K562 (cell line): ENCODE data around the gene CCDC9B. TPM values are rescaled to one million over a fixed set of nuclear protein-coding genes. Genes with fewer than 3 reads are reported as not detected.
A peak's percentile ranks its signal among the peaks of the same experiment; 100 is the strongest.

Experiments used
- CHD4 ChIP-seq: fragments of 200-600 bp; sonication (generic); IDR thresholded peaks from 3 replicates; pipeline ENCODE4 v1.6.1; 2012; ENCODE audit warnings: low read depth, mild to moderate bottlenecking, mixed read lengths, low read length, inconsistent platforms; ENCODE audit not compliant: insufficient read depth, insufficient replicate concordance, poor library complexity, severe bottlenecking
- DACH1 ChIP-seq: fragments of 450-650 bp; IDR thresholded peaks from 2 replicates; pipeline ENCODE4 v1.6.1; 2018; ENCODE audit not compliant: partially characterized antibody
- HLTF ChIP-seq: fragments of 450-650 bp; IDR thresholded peaks from 2 replicates; pipeline ENCODE4 v1.6.1; 2016
- KDM2B ChIP-seq: fragments of 250-450 bp; sonication (Bioruptor Pico); IDR thresholded peaks from 2 replicates; pipeline ENCODE4 v1.8.0; 2021; ENCODE audit warnings: mild to moderate bottlenecking, moderate library complexity
- L3MBTL2 ChIP-seq: fragments of 450-650 bp; IDR thresholded peaks from 2 replicates; pipeline ENCODE4 v1.6.1; 2016; ENCODE audit warnings: mild to moderate bottlenecking, moderate library complexity
- MEF2D ChIP-seq: conservative IDR thresholded peaks from 2 replicates; pipeline ENCODE4 v1.6.1; 2016; ENCODE audit warnings: low read depth, missing genetic modification characterization, missing compliant biosample characterization
- SIN3A ChIP-seq, 2 experiments: fragments of 150-350 bp in 1 of 2; IDR thresholded peaks; 2 replicates each; pipeline ENCODE4 v1.6.1; 2011 to 2016; ENCODE audit warnings: borderline replicate concordance in 2 of 2, low read depth in 2 of 2, low read length in 2 of 2, mild to moderate bottlenecking in 2 of 2, moderate library complexity in 2 of 2; ENCODE audit not compliant: control insufficient read depth in 1 of 2
- TFAM ChIP-seq: fragments of 250-450 bp; sonication (Bioruptor Pico); conservative IDR thresholded peaks from 2 replicates; pipeline ENCODE4 v1.5.0; 2021; ENCODE audit warnings: mild to moderate bottlenecking, moderate library complexity
- YY1 ChIP-seq, 3 experiments: IDR thresholded peaks; 2 replicates each; pipeline ENCODE4 v1.6.1; 2011; ENCODE audit warnings: low read length in 2 of 3, mild to moderate bottlenecking in 2 of 3, moderate library complexity in 2 of 3, borderline replicate concordance in 1 of 3, control low read depth in 1 of 3, low read depth in 1 of 3; ENCODE audit not compliant: insufficient read depth in 3 of 3, insufficient replicate concordance in 2 of 3, control insufficient read depth in 1 of 3, insufficient read length in 1 of 3; ENCODE audit errors: extremely low read depth in 1 of 3
- ZNF584 ChIP-seq: fragments of 200-800 bp; sonication (Bioruptor generic); IDR thresholded peaks from 2 replicates; pipeline ENCODE4 v1.6.1; 2016; ENCODE audit warnings: low read depth, mild to moderate bottlenecking, missing genetic modification characterization, missing compliant biosample characterization
- polyA plus RNA-seq, 8 experiments: library from polyadenylated mRNA; depleted of rRNA in 4 of 8; stranded (reverse) in 5 of 8; unstranded in 3 of 8; fragments of >200 nt; fragmentation: Nextera tagmentation in 2 of 8; fragmentation: Illumina TruSeq in 1 of 8; extraction: Ambion mirVana in 2 of 8; extraction: Trizol in 1 of 8; gene quantifications; 2 replicates each; pipeline versions ENCODE4 v1.2.1 to v1.2.3, GENCODE V29; 2011 to 2014; ENCODE audit warnings: inconsistent platforms in 1 of 8, missing spikeins in 1 of 8
- total RNA-seq, 7 experiments: library from RNA; depleted of rRNA in 6 of 7; stranded (reverse); fragments of >200 nt in 6 of 7; fragmentation: Illumina TruSeq in 2 of 7; extraction: Trizol in 2 of 7; gene quantifications; 2 replicates each; pipeline versions ENCODE4 v1.2.1 to v1.2.3, GENCODE V29; 2011 to 2021; ENCODE audit warnings: low replicate concordance in 1 of 7
- TF ChIP-seq, protein P1 (sequence below): fragments of 200-800 bp; sonication (Bioruptor generic); IDR thresholded peaks from 2 replicates; pipeline ENCODE4 v1.6.1; 2017; ENCODE audit warnings: missing genetic modification characterization, missing compliant biosample characterization
- TF ChIP-seq, protein P2 (sequence below): fragments of 450-650 bp; IDR thresholded peaks from 2 replicates; pipeline ENCODE4 v1.6.1; 2016
- TF ChIP-seq, protein P3 (sequence below), 2 experiments: fragments of 250-450 bp in 1 of 2; fragments of 450-650 bp in 1 of 2; sonication (Bioruptor Pico) in 1 of 2; IDR thresholded peaks; 2 replicates each; pipeline versions ENCODE4 v1.6.1 to v1.8.0; 2016 to 2021; ENCODE audit warnings: mild to moderate bottlenecking in 2 of 2, moderate library complexity in 2 of 2, missing compliant biosample characterization in 1 of 2, missing genetic modification characterization in 1 of 2

Gene CCDC9B
- total and polyA plus RNA-seq, 9 of the 15 experiments (the other 6 are each of a cell fraction or from before 2014, with no cell fraction given) = 0.01 to 0.47 (median 0.15) TPM; not detected in 1

DNA sequence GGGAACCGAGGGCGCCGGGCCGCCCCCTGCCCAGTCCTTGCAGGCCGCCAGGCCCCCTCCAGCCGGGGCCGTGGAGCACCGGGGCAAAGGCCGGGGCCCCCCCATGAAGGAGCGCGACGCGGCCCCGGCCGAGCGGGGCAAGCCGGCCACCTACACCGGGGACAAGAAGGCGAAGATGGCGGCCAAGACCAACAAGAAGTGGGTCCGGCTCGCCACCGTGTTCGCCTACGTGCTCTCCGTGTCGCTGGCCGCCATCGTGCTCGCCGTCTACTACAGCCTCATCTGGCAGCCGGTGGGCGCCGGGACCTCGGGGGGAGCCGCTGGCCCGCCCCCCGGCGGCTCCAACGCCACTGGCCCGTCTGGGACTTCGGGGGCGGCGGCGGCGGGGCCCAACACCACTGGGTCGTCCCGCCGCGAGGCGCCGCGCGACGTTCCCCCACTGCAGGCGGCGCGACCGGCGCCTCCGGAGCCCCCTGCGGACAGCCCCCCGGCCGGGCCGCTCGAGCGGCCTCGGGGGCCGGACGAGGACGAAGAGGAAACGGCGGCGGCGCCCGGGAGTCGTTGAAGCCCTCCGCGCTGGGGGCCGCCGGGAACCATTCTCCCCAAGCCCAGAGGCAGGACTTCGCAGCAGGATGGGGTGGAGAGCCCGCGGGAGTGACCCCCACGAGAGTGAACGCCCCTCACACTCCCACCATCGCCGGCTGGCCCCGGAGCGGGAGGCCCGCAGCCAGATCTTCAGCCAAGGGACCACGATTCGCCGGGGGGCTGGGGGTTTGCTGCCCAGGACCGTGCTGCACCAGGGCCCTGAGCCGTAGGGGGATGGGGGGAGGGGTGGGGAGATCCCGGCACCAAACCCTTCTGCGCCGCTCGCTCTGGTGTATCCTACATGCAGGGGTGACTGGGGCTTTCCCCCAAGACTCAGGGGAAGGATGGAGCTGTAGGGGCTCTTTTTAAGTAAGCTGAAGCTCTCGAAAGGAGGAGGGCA, 16.5 kb downstream of the CCDC9B start (continued):
- TF ChIP-seq, protein P1, sequence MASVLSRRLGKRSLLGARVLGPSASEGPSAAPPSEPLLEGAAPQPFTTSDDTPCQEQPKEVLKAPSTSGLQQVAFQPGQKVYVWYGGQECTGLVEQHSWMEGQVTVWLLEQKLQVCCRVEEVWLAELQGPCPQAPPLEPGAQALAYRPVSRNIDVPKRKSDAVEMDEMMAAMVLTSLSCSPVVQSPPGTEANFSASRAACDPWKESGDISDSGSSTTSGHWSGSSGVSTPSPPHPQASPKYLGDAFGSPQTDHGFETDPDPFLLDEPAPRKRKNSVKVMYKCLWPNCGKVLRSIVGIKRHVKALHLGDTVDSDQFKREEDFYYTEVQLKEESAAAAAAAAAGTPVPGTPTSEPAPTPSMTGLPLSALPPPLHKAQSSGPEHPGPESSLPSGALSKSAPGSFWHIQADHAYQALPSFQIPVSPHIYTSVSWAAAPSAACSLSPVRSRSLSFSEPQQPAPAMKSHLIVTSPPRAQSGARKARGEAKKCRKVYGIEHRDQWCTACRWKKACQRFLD (CRISPR knock-in tag) = 0 out of 2 replicates have a peak, but pooled peaks have one; percentile 0
- TF ChIP-seq YY1 (IDR thresholded peaks at IDR 0.05; ENCODE audit: borderline replicate concordance in 1 of 3, control insufficient read depth in 1 of 3, extremely low read depth in 1 of 3, insufficient read depth in 3 of 3, insufficient read length in 1 of 3, insufficient replicate concordance in 2 of 3, low read depth in 1 of 3, low read length in 2 of 3) = peak; percentile 51 to 88 (median 72)
- TF ChIP-seq ZNF584 (CRISPR knock-in tag) = no peak
- no peak for TF ChIP-seq DACH1
- peak; percentile 73; the same call in 1 of the 2 replicates for TF ChIP-seq KDM2B
- TF ChIP-seq, protein P2, sequence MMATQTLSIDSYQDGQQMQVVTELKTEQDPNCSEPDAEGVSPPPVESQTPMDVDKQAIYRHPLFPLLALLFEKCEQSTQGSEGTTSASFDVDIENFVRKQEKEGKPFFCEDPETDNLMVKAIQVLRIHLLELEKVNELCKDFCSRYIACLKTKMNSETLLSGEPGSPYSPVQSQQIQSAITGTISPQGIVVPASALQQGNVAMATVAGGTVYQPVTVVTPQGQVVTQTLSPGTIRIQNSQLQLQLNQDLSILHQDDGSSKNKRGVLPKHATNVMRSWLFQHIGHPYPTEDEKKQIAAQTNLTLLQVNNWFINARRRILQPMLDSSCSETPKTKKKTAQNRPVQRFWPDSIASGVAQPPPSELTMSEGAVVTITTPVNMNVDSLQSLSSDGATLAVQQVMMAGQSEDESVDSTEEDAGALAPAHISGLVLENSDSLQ = no peak
- TF ChIP-seq MEF2D (tag) = no peak
- TF ChIP-seq, protein P3, sequence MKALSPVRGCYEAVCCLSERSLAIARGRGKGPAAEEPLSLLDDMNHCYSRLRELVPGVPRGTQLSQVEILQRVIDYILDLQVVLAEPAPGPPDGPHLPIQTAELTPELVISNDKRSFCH (CRISPR knock-in tag; IDR thresholded peaks at IDR 0.05) = no peak
- TF ChIP-seq, protein P3 (tag; IDR thresholded peaks at IDR 0.05) = 0 out of 2 replicates have a peak, but pooled peaks have one; percentile 19
- TF ChIP-seq SIN3A (IDR thresholded peaks at IDR 0.05; ENCODE audit: borderline replicate concordance in 2 of 2, control insufficient read depth in 1 of 2, low read depth in 2 of 2, low read length in 2 of 2) = 0 out of 4 replicates have a peak, but pooled peaks of 1 of the 2 experiments have one; percentile 33
- TF ChIP-seq L3MBTL2 = peak; percentile 66
- no peak for TF ChIP-seq TFAM (CRISPR knock-in tag)
- TF ChIP-seq HLTF = no peak
- no peak for TF ChIP-seq CHD4
- TF ChIP-seq, all 486 proteins: peak for 17
